Sigmoid colon (tissue), 7 donors: ENCODE data around the gene CFAP45. TPM values are rescaled to one million over a fixed set of nuclear protein-coding genes. Genes with fewer than 3 reads are reported as not detected.
A peak's percentile ranks its signal among the peaks of the same experiment; 100 is the strongest.

Experiments used
- DNase-seq: peaks from one replicate; pipeline ENCODE4 v3.0.0-alpha.2; 2019
- H3K27ac ChIP-seq, 4 donors: fragments of 200-600 bp; sonication (generic); one replicate each; pipeline ENCODE4 v1.5.1; 2016 to 2019; ENCODE audit warnings: mild to moderate bottlenecking in 1 of 4
- H3K27me3 ChIP-seq, 3 donors: fragments of 200-600 bp; sonication (generic); one replicate each; pipeline ENCODE4 v1.5.1; 2019; ENCODE audit warnings: mild to moderate bottlenecking in 1 of 3
- H3K36me3 ChIP-seq, 4 donors: fragments of 200-600 bp; sonication (generic); one replicate each; pipeline ENCODE4 v1.5.1; 2016 to 2019
- H3K4me1 ChIP-seq, 4 donors: fragments of 200-600 bp; sonication (generic); one replicate each; pipeline ENCODE4 v1.5.1; 2017 to 2019
- H3K4me3 ChIP-seq, 4 donors: fragments of 200-600 bp; sonication (generic); one replicate each; pipeline ENCODE4 v1.5.1; 2017 to 2019; ENCODE audit warnings: mild to moderate bottlenecking in 2 of 4, moderate library complexity in 1 of 4
- H3K9me3 ChIP-seq, 4 donors: fragments of 200-600 bp in 3 of 4; sonication (generic) in 3 of 4; one replicate each; pipeline versions ENCODE4 v1.5.1 to v1.6.1; 2013 to 2019
- CTCF ChIP-seq, 4 experiments: fragments of 450-650 bp in 3 of 4; fragments of 200-600 bp in 1 of 4; IDR thresholded peaks; one replicate each; pipeline ENCODE4 v1.5.1; 2016 to 2019; ENCODE audit warnings: antibody characterized with exemption in 4 of 4, mild to moderate bottlenecking in 3 of 4, moderate library complexity in 2 of 4
- EP300 ChIP-seq, 4 donors: sonication (generic); formaldehyde crosslinking; IDR thresholded peaks; one replicate each; pipeline ENCODE4 v1.6.1; 2017; ENCODE audit warnings: antibody characterized with exemption in 4 of 4
- POLR2A ChIP-seq, 2 donors: fragments of 450-650 bp; IDR thresholded peaks; one replicate each; pipeline ENCODE4 v1.6.1; 2016; ENCODE audit warnings: antibody characterized with exemption in 2 of 2, mild to moderate bottlenecking in 2 of 2, moderate library complexity in 2 of 2
- POLR2AphosphoS5 ChIP-seq, 4 donors: sonication (generic); formaldehyde crosslinking; IDR thresholded peaks; one replicate each; pipeline ENCODE4 v1.6.1; 2017; ENCODE audit warnings: antibody characterized with exemption in 4 of 4
- WGBS, 2 donors: extraction: QIAGEN DNeasy Blood & Tissue Kit; methylation state at CpG; one replicate each; pipeline ENCODE4 v1.1.7; 2013; 5-methylcytosine and 5-hydroxymethylcytosine counted together
- intact Hi-C: fragments of 100-400 bp; cut with DNase I; formaldehyde crosslinking; loops from one replicate; pipeline ENCODE4 v1.15.1; 2023
- polyA plus RNA-seq, 3 donors: library from polyadenylated mRNA; stranded (reverse); fragments of 200-250 nt; gene quantifications; one replicate each; pipeline ENCODE4 v1.2.3, GENCODE V29; 2013
- total RNA-seq, 4 donors: library from RNA; depleted of rRNA; stranded (reverse); fragments of >200 nt; gene quantifications; one replicate each; pipeline ENCODE4 v1.1.0, GENCODE V29; 2016
- donor health status: healthy with polysubstance abuse.
- donor health status: Bipolar disorder and iron deficiency.
- donor health status: healthy.

Gene CFAP45
- total and polyA plus RNA-seq, 7 donors, result 0.29 to 1.8 (median 1.0) TPM; not detected in 3

- no peaks in the 10 kb centered on the region for H3K27me3 ChIP-seq
- intact Hi-C loops, result loop anchor here (5.0 kb wide), 1 partner anchor 35 kb away; no protein-coding TSS in a partner anchor
Observed at GRCh38 chr1:159882527-159882862, 17.5 kb downstream of the CFAP45 start.

GRCh38 chr1:159881622-159882526, 18.1 kb downstream of the CFAP45 start:
- no peaks in the 10 kb centered on the region for H3K4me1 ChIP-seq
- no peak overlapping the region for H3K27ac ChIP-seq
- H3K36me3 ChIP-seq, result no peaks in the 10 kb centered on the region
- H3K9me3 ChIP-seq, result no peaks in the 10 kb centered on the region
- no peak for TF ChIP-seq CTCF (IDR thresholded peaks at IDR 0.05)
- TF ChIP-seq POLR2AphosphoS5 (IDR thresholded peaks at IDR 0.05), result peak in 1 of 4 donors; percentile 16
- no peak overlapping the region for H3K4me3 ChIP-seq
- 35 to 62% methylated on average over 6 of the region's 6 CpGs for WGBS, 2 donors
- peak; percentile 82 for DNase-seq
- intact Hi-C loops, result loop anchor here (5.0 kb wide), 1 partner anchor 35 kb away; no protein-coding TSS in a partner anchor
- H3K27me3 ChIP-seq, result no peaks in the 10 kb centered on the region

More at GRCh38 chr1:159882527-159882862, 17.5 kb downstream of the CFAP45 start:
- Histone ChIP-seq H3K4me3 (no peak overlapping the region), H3K4me1 (no peaks in the 10 kb centered on the region), H3K27ac (no peak overlapping the region), H3K9me3 (no peaks in the 10 kb centered on the region), H3K36me3 (no peaks in the 10 kb centered on the region)
- 52 to 88% methylated on average over 2 of the region's 2 CpGs for WGBS, 2 donors
- DNase-seq, result no peak
- TF ChIP-seq EP300 (IDR thresholded peaks at IDR 0.05) (no peak), CTCF (IDR thresholded peaks at IDR 0.05) (no peak), POLR2A (IDR thresholded peaks at IDR 0.05) (no peak), POLR2AphosphoS5 (IDR thresholded peaks at IDR 0.05) (no peak)

DNA sequence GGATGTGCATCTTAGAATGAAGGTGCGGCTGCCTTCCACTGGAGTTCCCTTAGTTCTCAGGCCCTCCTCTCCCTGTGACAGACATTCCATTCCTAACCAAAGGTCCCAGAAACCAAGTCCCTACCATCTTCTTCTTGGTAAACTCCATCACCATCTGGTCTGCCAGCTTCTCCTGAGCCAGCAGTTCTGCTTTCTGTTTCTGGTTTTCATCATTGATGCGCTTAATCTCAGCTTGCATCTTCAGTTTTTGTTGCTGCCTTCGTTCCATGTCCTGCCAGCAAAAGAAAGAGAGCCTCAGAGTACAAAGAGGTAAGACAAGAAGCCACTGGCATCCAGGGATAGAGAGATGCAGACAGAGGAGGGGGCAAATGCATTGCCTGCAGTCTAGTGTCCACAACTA, 19.5 kb downstream of the CFAP45 start:
- intact Hi-C loops, result loop anchor here (5.0 kb wide), 1 partner anchor 33 kb away; no protein-coding TSS in a partner anchor
- Histone ChIP-seq H3K36me3 (no peaks in the 10 kb centered on the region), H3K27ac (no peak overlapping the region), H3K4me3 (no peak overlapping the region), H3K27me3 (no peaks in the 10 kb centered on the region), H3K4me1 (no peaks in the 10 kb centered on the region), H3K9me3 (no peaks in the 10 kb centered on the region)
- TF ChIP-seq POLR2A (IDR thresholded peaks at IDR 0.05) (no peak), POLR2AphosphoS5 (IDR thresholded peaks at IDR 0.05) (no peak), EP300 (IDR thresholded peaks at IDR 0.05) (no peak), CTCF (IDR thresholded peaks at IDR 0.05) (no peak)
- no peak for DNase-seq
- 83 to 89% methylated on average over 3 of the region's 3 CpGs for WGBS, 2 donors

DNA sequence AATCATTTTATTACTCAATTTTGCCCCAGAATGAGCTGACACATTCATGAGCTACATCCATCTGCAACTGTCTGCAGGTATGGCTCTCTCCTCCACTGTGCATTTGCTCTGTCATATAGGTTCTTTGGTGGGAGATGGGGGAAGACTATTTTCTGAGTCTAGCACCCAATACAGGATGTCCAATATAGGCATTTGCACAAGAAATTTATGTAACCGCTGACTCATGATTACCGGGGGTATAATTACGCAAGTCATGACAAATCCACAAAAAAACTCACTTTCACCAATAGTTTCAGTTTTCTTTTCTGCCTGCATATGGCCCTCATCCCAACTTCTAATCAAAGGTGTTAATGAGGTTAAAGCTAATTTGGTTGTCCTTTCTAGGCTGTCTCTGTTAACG, 20.0 kb downstream of the CFAP45 start:
- H3K36me3 ChIP-seq, result no peaks in the 10 kb centered on the region
- H3K27ac ChIP-seq, result no peak overlapping the region
- no peak for DNase-seq
- no peaks in the 10 kb centered on the region for H3K4me1 ChIP-seq
- H3K4me3 ChIP-seq, result no peak overlapping the region
- no peak for TF ChIP-seq CTCF (IDR thresholded peaks at IDR 0.05)
- TF ChIP-seq POLR2AphosphoS5 (IDR thresholded peaks at IDR 0.05), result no peak
- no peak for TF ChIP-seq EP300 (IDR thresholded peaks at IDR 0.05)
- no peak for TF ChIP-seq POLR2A (IDR thresholded peaks at IDR 0.05)
- 69 to 84% methylated on average over 4 of the region's 4 CpGs for WGBS, 2 donors
- intact Hi-C loops, result loop anchor here (5.0 kb wide), 1 partner anchor 33 kb away; no protein-coding TSS in a partner anchor
- no peaks in the 10 kb centered on the region for H3K27me3 ChIP-seq
- H3K9me3 ChIP-seq, result no peaks in the 10 kb centered on the region
